ENCODE data around the gene ZNF536.

GRCh38 chr19:30359936-30360335 lies 12.2 kb upstream of the ZNF536 start:
- TF ChIP-seq POLR2AphosphoS5 (IDR thresholded peaks at IDR 0.05) (no peak), POLR2A (IDR thresholded peaks at IDR 0.05) (no peak)
